Panc1 (cell line): Measurements from ENCODE around the gene CTNND2. TPM values are rescaled to one million over a fixed set of nuclear protein-coding genes. Genes with fewer than 3 reads are reported as not detected.

Experiments used
- ATAC-seq: fragments of 200-7000 bp; cut with Tn5 transposase; 2 replicates; pipeline ENCODE4 v1.9.1; 2020; ENCODE audit warnings: mild to moderate bottlenecking, moderate library complexity
- BruUV-seq: library from RNA; stranded (reverse); fragments of 400-500 nt; replicated peaks from 2 replicates; lab custom pipeline; 2021; lab: Mats Ljungman, UMichigan
- CTCF ChIA-PET: fragments of 300-600 bp; sonication (Branson Sonifier 250); formaldehyde crosslinking; loops from one replicate; lab custom pipeline; 2022; ENCODE audit warnings: antibody characterized with exemption; lab: Charles Lee
- POLR2A ChIA-PET: fragments of 300-600 bp; sonication (Branson Sonifier 250); formaldehyde crosslinking; loops from one replicate; lab custom pipeline; 2022; ENCODE audit warnings: antibody characterized with exemption; lab: Charles Lee
- DNase-seq: peaks from one replicate; pipeline ENCODE4 v3.0.0-alpha.2; 2010; ENCODE audit warnings: low read depth, low spot score
- H3K27ac ChIP-seq: 2 replicates; pipeline ENCODE4 v1.5.1; 2011; ENCODE audit warnings: mild to moderate bottlenecking, low read length, inconsistent platforms
- H3K27me3 ChIP-seq: fragments of 200-500 bp; sonication (Bioruptor generic); 2 replicates; pipeline ENCODE4 v1.6.0; 2014; ENCODE audit warnings: low read length, inconsistent platforms; ENCODE audit not compliant: control insufficient read depth, insufficient read depth
- H3K36me3 ChIP-seq: fragments of 200-500 bp; sonication (Bioruptor generic); 2 replicates; pipeline ENCODE4 v1.5.1; 2014; ENCODE audit warnings: inconsistent platforms, mild to moderate bottlenecking, low read length, moderate library complexity; ENCODE audit not compliant: control insufficient read depth, insufficient read depth
- H3K4me1 ChIP-seq: 2 replicates; pipeline ENCODE4 v1.5.1; 2011; ENCODE audit warnings: inconsistent platforms, mild to moderate bottlenecking, low read length, moderate library complexity; ENCODE audit not compliant: control insufficient read depth, insufficient read depth
- H3K4me3 ChIP-seq, 2 experiments: 2 replicates each; pipeline ENCODE4 v1.5.1; 2011 to 2012; ENCODE audit warnings: low read depth in 2 of 2, low read length in 2 of 2, mild to moderate bottlenecking in 2 of 2, inconsistent platforms in 1 of 2, moderate library complexity in 1 of 2
- H3K9me3 ChIP-seq: fragments of 200-500 bp; sonication (Bioruptor generic); 2 replicates; pipeline ENCODE4 v1.5.1; 2014; ENCODE audit warnings: low read depth, mild to moderate bottlenecking, inconsistent platforms, low read length, moderate library complexity; ENCODE audit not compliant: control insufficient read depth, insufficient read depth
- POLR2AphosphoS5 ChIP-seq: IDR thresholded peaks from 2 replicates; pipeline ENCODE4 v1.6.1; 2012; ENCODE audit warnings: mild to moderate bottlenecking, low read depth, low read length, moderate library complexity
- SIN3A ChIP-seq: IDR thresholded peaks from 2 replicates; pipeline ENCODE4 v1.6.1; 2012; ENCODE audit warnings: low read depth, mild to moderate bottlenecking, low read length, moderate library complexity, borderline replicate concordance; ENCODE audit not compliant: insufficient read depth
- TCF7L2 ChIP-seq: IDR thresholded peaks from 2 replicates; pipeline ENCODE4 v1.6.1; 2011; ENCODE audit warnings: mild to moderate bottlenecking, low read depth, low read length, inconsistent platforms
- in situ Hi-C: cut with HindIII; loops from 2 replicates; pipeline ENCODE4 v1.10.0; 2016; ENCODE audit warnings: low sequenced_read_pairs, low pct_unique_long_range_greater_than_20kb
- intact Hi-C: fragments of 100-400 bp; cut with micrococcal nuclease; formaldehyde crosslinking; loops from one replicate; pipeline ENCODE4 v1.10.0; 2022; ENCODE audit not compliant: unreplicated experiment
- total RNA-seq: library from RNA; stranded (reverse); gene quantifications from one replicate; pipeline ENCODE4 v1.2.1, GENCODE V29; 2021; ENCODE audit not compliant: unreplicated experiment
- TF ChIP-seq, protein P1 (sequence below), 2 experiments: IDR thresholded peaks; 2 replicates each; pipeline ENCODE4 v1.6.1; 2011 to 2012; ENCODE audit warnings: low read depth in 2 of 2, control low read depth in 1 of 2, low read length in 1 of 2, mild to moderate bottlenecking in 1 of 2, moderate library complexity in 1 of 2; ENCODE audit not compliant: insufficient read depth in 1 of 2
- TF ChIP-seq, protein P2 (sequence below): fragments of 450-650 bp; IDR thresholded peaks from 2 replicates; pipeline ENCODE4 v1.5.1; 2017; ENCODE audit warnings: mild to moderate bottlenecking

CTNND2 gene
- total RNA-seq, 1 experiment from 2014 or later: 1.0 TPM

DNA sequence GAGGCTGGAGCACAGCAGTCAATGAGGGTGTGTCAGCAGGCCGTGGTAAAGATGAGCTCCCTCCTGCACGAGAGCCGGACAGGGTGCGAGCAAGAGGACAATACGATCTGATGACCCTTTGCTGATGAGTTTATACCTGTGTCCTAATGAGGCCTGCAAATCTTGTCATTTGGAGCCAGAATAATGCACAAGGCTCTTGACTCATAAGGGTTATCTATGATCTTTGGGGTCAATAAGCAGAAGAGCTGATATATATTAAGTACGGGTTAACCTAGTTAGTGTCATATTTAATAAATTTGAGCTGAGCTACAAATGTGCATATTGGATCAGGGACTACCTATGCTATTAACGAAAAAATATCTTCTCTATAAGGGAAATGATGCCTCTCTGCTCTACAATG, 46.9 kb downstream of the CTNND2 start:
- DNase-seq: no peak
- TF ChIP-seq SIN3A: no peak
- no peak for TF ChIP-seq POLR2AphosphoS5
- TF ChIP-seq, protein P1, sequence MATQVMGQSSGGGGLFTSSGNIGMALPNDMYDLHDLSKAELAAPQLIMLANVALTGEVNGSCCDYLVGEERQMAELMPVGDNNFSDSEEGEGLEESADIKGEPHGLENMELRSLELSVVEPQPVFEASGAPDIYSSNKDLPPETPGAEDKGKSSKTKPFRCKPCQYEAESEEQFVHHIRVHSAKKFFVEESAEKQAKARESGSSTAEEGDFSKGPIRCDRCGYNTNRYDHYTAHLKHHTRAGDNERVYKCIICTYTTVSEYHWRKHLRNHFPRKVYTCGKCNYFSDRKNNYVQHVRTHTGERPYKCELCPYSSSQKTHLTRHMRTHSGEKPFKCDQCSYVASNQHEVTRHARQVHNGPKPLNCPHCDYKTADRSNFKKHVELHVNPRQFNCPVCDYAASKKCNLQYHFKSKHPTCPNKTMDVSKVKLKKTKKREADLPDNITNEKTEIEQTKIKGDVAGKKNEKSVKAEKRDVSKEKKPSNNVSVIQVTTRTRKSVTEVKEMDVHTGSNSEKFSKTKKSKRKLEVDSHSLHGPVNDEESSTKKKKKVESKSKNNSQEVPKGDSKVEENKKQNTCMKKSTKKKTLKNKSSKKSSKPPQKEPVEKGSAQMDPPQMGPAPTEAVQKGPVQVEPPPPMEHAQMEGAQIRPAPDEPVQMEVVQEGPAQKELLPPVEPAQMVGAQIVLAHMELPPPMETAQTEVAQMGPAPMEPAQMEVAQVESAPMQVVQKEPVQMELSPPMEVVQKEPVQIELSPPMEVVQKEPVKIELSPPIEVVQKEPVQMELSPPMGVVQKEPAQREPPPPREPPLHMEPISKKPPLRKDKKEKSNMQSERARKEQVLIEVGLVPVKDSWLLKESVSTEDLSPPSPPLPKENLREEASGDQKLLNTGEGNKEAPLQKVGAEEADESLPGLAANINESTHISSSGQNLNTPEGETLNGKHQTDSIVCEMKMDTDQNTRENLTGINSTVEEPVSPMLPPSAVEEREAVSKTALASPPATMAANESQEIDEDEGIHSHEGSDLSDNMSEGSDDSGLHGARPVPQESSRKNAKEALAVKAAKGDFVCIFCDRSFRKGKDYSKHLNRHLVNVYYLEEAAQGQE (IDR thresholded peaks at IDR 0.05; ENCODE audit: insufficient read depth in 1 of 2, low read depth in 2 of 2, low read length in 1 of 2): no peak
- TF ChIP-seq, protein P2, sequence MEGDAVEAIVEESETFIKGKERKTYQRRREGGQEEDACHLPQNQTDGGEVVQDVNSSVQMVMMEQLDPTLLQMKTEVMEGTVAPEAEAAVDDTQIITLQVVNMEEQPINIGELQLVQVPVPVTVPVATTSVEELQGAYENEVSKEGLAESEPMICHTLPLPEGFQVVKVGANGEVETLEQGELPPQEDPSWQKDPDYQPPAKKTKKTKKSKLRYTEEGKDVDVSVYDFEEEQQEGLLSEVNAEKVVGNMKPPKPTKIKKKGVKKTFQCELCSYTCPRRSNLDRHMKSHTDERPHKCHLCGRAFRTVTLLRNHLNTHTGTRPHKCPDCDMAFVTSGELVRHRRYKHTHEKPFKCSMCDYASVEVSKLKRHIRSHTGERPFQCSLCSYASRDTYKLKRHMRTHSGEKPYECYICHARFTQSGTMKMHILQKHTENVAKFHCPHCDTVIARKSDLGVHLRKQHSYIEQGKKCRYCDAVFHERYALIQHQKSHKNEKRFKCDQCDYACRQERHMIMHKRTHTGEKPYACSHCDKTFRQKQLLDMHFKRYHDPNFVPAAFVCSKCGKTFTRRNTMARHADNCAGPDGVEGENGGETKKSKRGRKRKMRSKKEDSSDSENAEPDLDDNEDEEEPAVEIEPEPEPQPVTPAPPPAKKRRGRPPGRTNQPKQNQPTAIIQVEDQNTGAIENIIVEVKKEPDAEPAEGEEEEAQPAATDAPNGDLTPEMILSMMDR: no peak
- TF ChIP-seq TCF7L2: no peak
- no peak for ATAC-seq
- ChIA-PET CTCF (no interaction called here), POLR2A (no interaction called here)
- H3K36me3 ChIP-seq: no peaks in the 10 kb centered on the region
- no peaks in the 10 kb centered on the region for H3K27me3 ChIP-seq
- no peaks in the 10 kb centered on the region for H3K9me3 ChIP-seq
- H3K4me3 ChIP-seq: no peak overlapping the region
- H3K4me1 ChIP-seq: no peaks in the 10 kb centered on the region
- intact Hi-C loops: no loop called here
- BruUV-seq: no TSS peak
- in situ Hi-C loops: no loop called here
- H3K27ac ChIP-seq: no peak overlapping the region

DNA sequence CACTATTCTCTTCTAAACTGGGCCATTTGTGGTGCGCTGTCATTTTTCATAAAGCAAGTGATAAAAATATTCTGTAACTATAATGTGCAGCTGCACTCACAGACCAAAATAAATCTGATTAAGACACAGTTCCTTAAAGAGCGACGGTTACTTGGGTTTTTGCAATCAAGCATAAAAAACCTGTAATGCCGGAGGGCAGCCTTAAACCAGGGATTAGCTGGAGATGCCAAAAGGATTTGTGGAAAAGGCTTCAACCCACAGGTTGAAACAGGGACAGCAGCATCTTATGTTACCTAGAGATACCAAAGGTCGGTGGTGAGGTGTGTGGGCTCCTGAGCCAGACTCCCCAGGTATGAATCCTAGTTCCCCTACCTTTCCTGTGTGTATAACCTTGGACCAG, 49.3 kb downstream of the CTNND2 start:
- Histone ChIP-seq H3K27me3 (no peaks in the 10 kb centered on the region), H3K36me3 (no peaks in the 10 kb centered on the region), H3K27ac (no peak overlapping the region), H3K9me3 (no peaks in the 10 kb centered on the region), H3K4me1 (no peaks in the 10 kb centered on the region), H3K4me3 (no peak overlapping the region)
- POLR2A ChIA-PET: no interaction called here
- ATAC-seq: no peak
- no peak for DNase-seq
- BruUV-seq: no TSS peak
- intact Hi-C loops (no loop called here), in situ Hi-C loops (no loop called here)
- TF ChIP-seq, protein P1 (IDR thresholded peaks at IDR 0.05; ENCODE audit: insufficient read depth in 1 of 2, low read depth in 2 of 2, low read length in 1 of 2): no peak
- TF ChIP-seq, protein P2: no peak
- TF ChIP-seq SIN3A: no peak
- no peak for TF ChIP-seq TCF7L2
- no peak for TF ChIP-seq POLR2AphosphoS5
- CTCF ChIA-PET: no interaction called here
